Measurements from ENCODE around the gene DOCK10.

DNA sequence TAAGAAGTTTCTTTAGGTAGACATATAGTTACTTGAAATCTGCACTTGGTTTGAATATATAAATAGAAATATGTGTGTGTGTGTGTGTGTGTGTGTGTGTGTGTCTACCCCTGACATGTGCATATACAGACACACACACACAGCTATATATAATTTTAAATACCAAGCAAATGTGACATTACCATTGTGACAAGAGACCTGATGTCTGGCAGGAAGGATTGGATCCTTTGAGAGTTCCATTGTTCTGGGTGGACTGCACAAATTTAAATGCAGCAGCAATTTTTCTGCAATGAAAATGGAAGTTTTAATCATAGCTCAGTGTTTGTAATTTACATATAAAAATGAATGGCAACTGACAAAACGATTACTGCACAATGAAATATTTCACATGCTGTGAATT, 238.3 kb downstream of the DOCK10 start:
- TF ChIP-seq CTCF (optimal IDR thresholded peaks at IDR 0.05 in 1 of 3, IDR thresholded peaks at IDR 0.05 in 1 of 3, conservative IDR thresholded peaks at IDR 0.05 in 1 of 3; ENCODE audit: extremely low read depth in 1 of 3, insufficient read depth in 2 of 3, low read length in 3 of 3) = no peak
- no peak for TF ChIP-seq EZH2 (IDR thresholded peaks at IDR 0.05; ENCODE audit: low read length)
